HepG2 (cell line): Measurements from ENCODE around the gene SLC16A3. TPM values are rescaled to one million over a fixed set of nuclear protein-coding genes. Genes with fewer than 3 reads are reported as not detected.

Source experiments
- GTF3A ChIP-seq: sonication (generic); formaldehyde crosslinking; conservative IDR thresholded peaks from 2 replicates; pipeline ENCODE4 v1.4.0; 2020; ENCODE audit warnings: mild to moderate bottlenecking, missing genetic modification reagents
- HOXA5 ChIP-seq: sonication (generic); formaldehyde crosslinking; IDR thresholded peaks from 2 replicates; pipeline ENCODE4 v1.4.0; 2020; ENCODE audit warnings: missing genetic modification reagents
- MEF2D ChIP-seq: sonication (generic); formaldehyde crosslinking; IDR thresholded peaks from 2 replicates; pipeline ENCODE4 v1.5.1; 2020; ENCODE audit warnings: mild to moderate bottlenecking, missing genetic modification reagents
- MTA1 ChIP-seq: sonication (generic); formaldehyde crosslinking; IDR thresholded peaks from 2 replicates; pipeline ENCODE4 v1.4.0; 2020; ENCODE audit warnings: missing genetic modification reagents, mild to moderate bottlenecking, borderline replicate concordance
- POGZ ChIP-seq: sonication (generic); formaldehyde crosslinking; IDR thresholded peaks from 2 replicates; pipeline ENCODE4 v1.4.0; 2020; ENCODE audit warnings: mild to moderate bottlenecking, missing genetic modification reagents
- RAD51 ChIP-seq: fragments of 450-650 bp; IDR thresholded peaks from 2 replicates; pipeline ENCODE4 v1.6.1; 2016; ENCODE audit warnings: borderline replicate concordance
- SOX5 ChIP-seq: IDR thresholded peaks from 2 replicates; pipeline ENCODE4 v1.6.1; 2016; ENCODE audit warnings: borderline replicate concordance
- SP140L ChIP-seq: sonication (generic); formaldehyde crosslinking; IDR thresholded peaks from 2 replicates; pipeline ENCODE4 v1.4.0; 2020; ENCODE audit warnings: missing genetic modification reagents, borderline replicate concordance
- SP4 ChIP-seq: sonication (generic); formaldehyde crosslinking; IDR thresholded peaks from 2 replicates; pipeline ENCODE4 v1.8.1; 2023; ENCODE audit warnings: mild to moderate bottlenecking, missing genetic modification reagents
- TCF7L2 ChIP-seq: IDR thresholded peaks from 2 replicates; pipeline ENCODE4 v1.6.1; 2011; ENCODE audit warnings: mild to moderate bottlenecking, low read depth, low read length, moderate library complexity
- TMF1 ChIP-seq: sonication (generic); formaldehyde crosslinking; IDR thresholded peaks from 2 replicates; pipeline ENCODE4 v1.8.1; 2022; ENCODE audit warnings: low read depth, missing genetic modification reagents
- ZBTB7A ChIP-seq: sonication (generic); formaldehyde crosslinking; IDR thresholded peaks from 2 replicates; pipeline ENCODE4 v1.8.0; 2022; ENCODE audit warnings: mild to moderate bottlenecking, missing genetic modification reagents
- ZNF282 ChIP-seq: fragments of 450-650 bp; IDR thresholded peaks from 2 replicates; pipeline ENCODE4 v1.6.1; 2018; ENCODE audit not compliant: partially characterized antibody
- ZNF326 ChIP-seq: sonication (generic); formaldehyde crosslinking; IDR thresholded peaks from 2 replicates; pipeline ENCODE4 v1.4.0; 2020; ENCODE audit warnings: missing genetic modification reagents, borderline replicate concordance
- ZNF44 ChIP-seq: sonication (generic); formaldehyde crosslinking; IDR thresholded peaks from 2 replicates; pipeline ENCODE4 v1.5.1; 2020; ENCODE audit warnings: mild to moderate bottlenecking, missing genetic modification reagents
- ZNF512 ChIP-seq: sonication (generic); formaldehyde crosslinking; IDR thresholded peaks from 2 replicates; pipeline ENCODE4 v1.4.0; 2020; ENCODE audit warnings: mild to moderate bottlenecking, missing genetic modification reagents
- ZNF616 ChIP-seq: sonication (generic); formaldehyde crosslinking; IDR thresholded peaks from 2 replicates; pipeline ENCODE4 v1.5.0; 2020; ENCODE audit warnings: low read depth, mild to moderate bottlenecking, missing genetic modification reagents
- ZNF660 ChIP-seq: sonication (generic); formaldehyde crosslinking; IDR thresholded peaks from 2 replicates; pipeline ENCODE4 v1.5.1; 2020; ENCODE audit warnings: mild to moderate bottlenecking, low read depth, missing genetic modification reagents, borderline replicate concordance
- polyA plus RNA-seq, 8 experiments: library from polyadenylated mRNA; depleted of rRNA in 3 of 8; stranded (reverse) in 7 of 8; unstranded in 1 of 8; fragments of >200 nt; fragmentation: Illumina TruSeq in 4 of 8; extraction: Trizol in 4 of 8; gene quantifications; 2 replicates each; pipeline versions ENCODE4 v1.2.1 to v1.2.3, GENCODE V29; 2011 to 2016; ENCODE audit warnings: low read depth in 4 of 8, missing spikeins in 1 of 8, mixed read lengths in 1 of 8; ENCODE audit not compliant: insufficient read depth in 1 of 8
- total RNA-seq, 5 experiments: library from RNA; depleted of rRNA; stranded (reverse); fragments of >200 nt; fragmentation: Illumina TruSeq; extraction: Trizol; gene quantifications; 2 replicates each; pipeline ENCODE4 v1.2.3, GENCODE V29; 2016; ENCODE audit warnings: low read depth in 1 of 5
- TF ChIP-seq, protein P1 (sequence below): sonication (generic); formaldehyde crosslinking; IDR thresholded peaks from 2 replicates; pipeline ENCODE4 v1.5.1; 2020; ENCODE audit warnings: mild to moderate bottlenecking, missing genetic modification reagents, moderate library complexity
- TF ChIP-seq, protein P2 (sequence below): sonication (generic); formaldehyde crosslinking; IDR thresholded peaks from 2 replicates; pipeline ENCODE4 v1.8.1; 2023; ENCODE audit warnings: missing genetic modification reagents, mild to moderate bottlenecking, borderline replicate concordance
- TF ChIP-seq, protein P3 (sequence below), 2 experiments: fragments of 450-650 bp in 1 of 2; sonication (generic) in 1 of 2; formaldehyde crosslinking; IDR thresholded peaks; 2 replicates each; pipeline versions ENCODE4 v1.5.0 to v1.8.0; 2020 to 2022; ENCODE audit warnings: mild to moderate bottlenecking in 1 of 2, missing genetic modification reagents in 1 of 2

Gene SLC16A3
- total and polyA plus RNA-seq, 2 of the 13 experiments (the other 11 are each of a cell fraction or from before 2014, with no cell fraction given): 242 to 349 TPM

DNA sequence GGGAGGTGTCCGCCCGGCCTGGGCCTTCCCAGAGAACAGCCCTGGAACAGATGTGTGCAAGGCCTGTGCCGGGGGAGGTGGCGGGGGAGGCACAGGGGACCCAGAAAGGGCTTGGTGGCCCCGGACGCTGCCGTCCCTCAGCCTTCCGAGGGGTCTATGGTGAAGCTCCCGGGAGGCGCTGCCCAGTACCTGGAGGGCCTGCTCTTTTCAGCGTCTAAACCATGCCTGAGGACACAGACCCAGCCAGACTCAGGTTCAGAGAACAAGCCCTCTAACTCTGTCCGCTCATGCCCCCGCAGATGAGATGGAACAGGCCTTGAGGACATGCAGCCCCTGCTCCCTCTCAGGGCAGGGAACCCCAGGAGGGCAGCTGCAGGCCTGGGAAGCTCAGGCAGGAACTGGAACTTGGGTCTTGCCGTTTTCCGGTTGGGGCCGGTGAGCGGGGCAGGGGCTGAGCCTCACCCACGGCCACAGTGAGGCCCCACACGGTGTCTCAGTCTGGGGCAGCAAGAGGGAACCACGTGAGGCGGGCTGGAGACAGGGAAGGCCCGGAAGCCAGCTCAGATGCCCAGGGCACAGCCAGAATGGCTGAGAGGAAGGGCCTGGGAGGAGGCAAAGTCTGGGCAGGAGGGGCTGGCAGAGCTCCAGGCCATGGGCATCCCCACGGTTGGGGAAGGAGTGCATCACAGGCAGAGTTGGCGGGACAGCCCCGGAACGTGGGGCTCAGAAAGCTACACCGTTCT, 12.5 kb downstream of the SLC16A3 start (continued):
- TF ChIP-seq, protein P1, sequence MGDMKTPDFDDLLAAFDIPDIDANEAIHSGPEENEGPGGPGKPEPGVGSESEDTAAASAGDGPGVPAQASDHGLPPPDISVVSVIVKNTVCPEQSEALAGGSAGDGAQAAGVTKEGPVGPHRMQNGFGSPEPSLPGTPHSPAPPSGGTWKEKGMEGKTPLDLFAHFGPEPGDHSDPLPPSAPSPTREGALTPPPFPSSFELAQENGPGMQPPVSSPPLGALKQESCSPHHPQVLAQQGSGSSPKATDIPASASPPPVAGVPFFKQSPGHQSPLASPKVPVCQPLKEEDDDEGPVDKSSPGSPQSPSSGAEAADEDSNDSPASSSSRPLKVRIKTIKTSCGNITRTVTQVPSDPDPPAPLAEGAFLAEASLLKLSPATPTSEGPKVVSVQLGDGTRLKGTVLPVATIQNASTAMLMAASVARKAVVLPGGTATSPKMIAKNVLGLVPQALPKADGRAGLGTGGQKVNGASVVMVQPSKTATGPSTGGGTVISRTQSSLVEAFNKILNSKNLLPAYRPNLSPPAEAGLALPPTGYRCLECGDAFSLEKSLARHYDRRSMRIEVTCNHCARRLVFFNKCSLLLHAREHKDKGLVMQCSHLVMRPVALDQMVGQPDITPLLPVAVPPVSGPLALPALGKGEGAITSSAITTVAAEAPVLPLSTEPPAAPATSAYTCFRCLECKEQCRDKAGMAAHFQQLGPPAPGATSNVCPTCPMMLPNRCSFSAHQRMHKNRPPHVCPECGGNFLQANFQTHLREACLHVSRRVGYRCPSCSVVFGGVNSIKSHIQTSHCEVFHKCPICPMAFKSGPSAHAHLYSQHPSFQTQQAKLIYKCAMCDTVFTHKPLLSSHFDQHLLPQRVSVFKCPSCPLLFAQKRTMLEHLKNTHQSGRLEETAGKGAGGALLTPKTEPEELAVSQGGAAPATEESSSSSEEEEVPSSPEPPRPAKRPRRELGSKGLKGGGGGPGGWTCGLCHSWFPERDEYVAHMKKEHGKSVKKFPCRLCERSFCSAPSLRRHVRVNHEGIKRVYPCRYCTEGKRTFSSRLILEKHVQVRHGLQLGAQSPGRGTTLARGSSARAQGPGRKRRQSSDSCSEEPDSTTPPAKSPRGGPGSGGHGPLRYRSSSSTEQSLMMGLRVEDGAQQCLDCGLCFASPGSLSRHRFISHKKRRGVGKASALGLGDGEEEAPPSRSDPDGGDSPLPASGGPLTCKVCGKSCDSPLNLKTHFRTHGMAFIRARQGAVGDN (CRISPR knock-in tag): peak; percentile 86
- TF ChIP-seq ZNF660 (CRISPR knock-in tag) (no peak), ZNF326 (CRISPR knock-in tag) (peak; percentile 97), ZNF512 (CRISPR knock-in tag) (no peak), ZNF44 (no peak; the same call in 1 of the 2 replicates), HOXA5 (CRISPR knock-in tag) (peak; percentile 89; the same call in 1 of the 2 replicates), GTF3A (peak; percentile 93), TCF7L2 (no peak), ZBTB7A (peak; percentile 7; the same call in 1 of the 2 replicates), SP140L (CRISPR knock-in tag) (peak; percentile 83; the same call in 1 of the 2 replicates), TMF1 (CRISPR knock-in tag) (no peak), ZNF282 (no peak), SOX5 (CRISPR knock-in tag) (no peak), MEF2D (CRISPR knock-in tag) (0 out of 2 replicates have a peak, but pooled peaks have one; percentile 20), RAD51 (no peak), SP4 (CRISPR knock-in tag) (peak; percentile 5; the same call in 1 of the 2 replicates), POGZ (CRISPR knock-in tag) (no peak; the same call in 1 of the 2 replicates), MTA1 (CRISPR knock-in tag) (no peak; the same call in 1 of the 2 replicates), ZNF616 (peak; percentile 80; the same call in 1 of the 2 replicates)
- TF ChIP-seq, protein P2, sequence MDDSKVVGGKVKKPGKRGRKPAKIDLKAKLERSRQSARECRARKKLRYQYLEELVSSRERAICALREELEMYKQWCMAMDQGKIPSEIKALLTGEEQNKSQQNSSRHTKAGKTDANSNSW (CRISPR knock-in tag): no peak
- TF ChIP-seq, protein P3, sequence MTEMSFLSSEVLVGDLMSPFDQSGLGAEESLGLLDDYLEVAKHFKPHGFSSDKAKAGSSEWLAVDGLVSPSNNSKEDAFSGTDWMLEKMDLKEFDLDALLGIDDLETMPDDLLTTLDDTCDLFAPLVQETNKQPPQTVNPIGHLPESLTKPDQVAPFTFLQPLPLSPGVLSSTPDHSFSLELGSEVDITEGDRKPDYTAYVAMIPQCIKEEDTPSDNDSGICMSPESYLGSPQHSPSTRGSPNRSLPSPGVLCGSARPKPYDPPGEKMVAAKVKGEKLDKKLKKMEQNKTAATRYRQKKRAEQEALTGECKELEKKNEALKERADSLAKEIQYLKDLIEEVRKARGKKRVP (CRISPR knock-in tag; IDR thresholded peaks at IDR 0.05): no peak
